Spleen (tissue), 7 donors: ENCODE measurements around the gene PAPPA2.

ENCODE experiments used
- CTCF ChIP-seq, 11 experiments: fragments of 200-600 bp in 7 of 11; fragments of 450-650 bp in 4 of 11; sonication (generic) in 4 of 11; IDR thresholded peaks in 8 of 11; conservative IDR thresholded peaks in 3 of 11; 1 replicate in 7 of 11; 2 replicates in 4 of 11; pipeline versions ENCODE4 v1.4.0 to v1.8.0; 2016 to 2021; ENCODE audit warnings: antibody characterized with exemption in 11 of 11, inconsistent platforms in 4 of 11, mild to moderate bottlenecking in 1 of 11
- POLR2A ChIP-seq, 3 donors: fragments of 450-650 bp; IDR thresholded peaks; one replicate each; pipeline ENCODE4 v1.5.1; 2017; ENCODE audit warnings: antibody characterized with exemption in 3 of 3, mild to moderate bottlenecking in 1 of 3
- POLR2AphosphoS5 ChIP-seq, 3 donors: sonication (generic); formaldehyde crosslinking; IDR thresholded peaks; one replicate each; pipeline ENCODE4 v1.5.1; 2017; ENCODE audit warnings: antibody characterized with exemption in 3 of 3
- donor health status: DM: no; HTN: no; CAD: no; lungs with moderate emphysema.
- donor health status: DM: no; HTN: no; CAD: no.
- donor health status: DM: no; HTN: no; CAD: no.

- TF ChIP-seq CTCF (IDR thresholded peaks at IDR 0.05 in 8 of 11, conservative IDR thresholded peaks at IDR 0.05 in 3 of 11) (no peak), POLR2AphosphoS5 (IDR thresholded peaks at IDR 0.05) (no peak), POLR2A (IDR thresholded peaks at IDR 0.05) (no peak)
Measured at GRCh38 chr1:176434234-176434633, 28.7 kb upstream of the PAPPA2 start.
